Neural cell (in vitro differentiated cells): ENCODE results near the gene BRD3. TPM values are rescaled to one million over a fixed set of nuclear protein-coding genes. Genes with fewer than 3 reads are reported as not detected.

Source experiments
- H2AFZ ChIP-seq: fragments of 200-600, 300-800 bp; sonication (generic), shearing (Covaris generic); 2 replicates; pipeline ENCODE4 v1.6.0; 2014; ENCODE audit warnings: low read depth, mild to moderate bottlenecking, antibody characterized with exemption, low read length, moderate library complexity
- H3F3A ChIP-seq: fragments of 200-600 bp; shearing (Covaris generic); 2 replicates; pipeline ENCODE4 v1.6.1; 2016; ENCODE audit warnings: mild to moderate bottlenecking, moderate library complexity, mixed read lengths, antibody characterized with exemption, low read length; ENCODE audit not compliant: insufficient read depth, poor library complexity, severe bottlenecking
- H3K27ac ChIP-seq: fragments of 200-600, 300-800 bp; sonication (generic), shearing (Covaris generic); 2 replicates; pipeline ENCODE4 v1.5.1; 2014; ENCODE audit warnings: mild to moderate bottlenecking, low read length, moderate library complexity
- H3K27me3 ChIP-seq: fragments of 300-800, 200-600 bp; sonication (generic), shearing (Covaris generic); 2 replicates; pipeline ENCODE4 v1.6.0; 2014; ENCODE audit warnings: mild to moderate bottlenecking, low read depth, low read length, moderate library complexity; ENCODE audit not compliant: insufficient read depth
- H3K36me3 ChIP-seq: fragments of 300-800, 200-600 bp; sonication (generic), shearing (Covaris generic); 2 replicates; pipeline ENCODE4 v1.5.1; 2014; ENCODE audit warnings: mild to moderate bottlenecking, antibody characterized with exemption, low read length, moderate library complexity; ENCODE audit not compliant: insufficient read depth
- H3K4me2 ChIP-seq: fragments of 300-800, 200-600 bp; sonication (generic), shearing (Covaris generic); 2 replicates; pipeline ENCODE4 v1.6.0; 2014; ENCODE audit warnings: mild to moderate bottlenecking, low read length
- H3K4me3 ChIP-seq: fragments of 300-800, 200-600 bp; sonication (generic), shearing (Covaris generic); 2 replicates; pipeline ENCODE4 v1.5.1; 2014; ENCODE audit warnings: mild to moderate bottlenecking, low read length, moderate library complexity
- H3K79me2 ChIP-seq: fragments of 200-600 bp; shearing (Covaris generic); replicated peaks from 2 replicates; pipeline ENCODE4 v1.6.0; 2014; ENCODE audit warnings: mild to moderate bottlenecking, low read length, moderate library complexity; ENCODE audit not compliant: insufficient read depth
- H3K9ac ChIP-seq: fragments of 300-800, 200-600 bp; sonication (generic), shearing (Covaris generic); 2 replicates; pipeline ENCODE4 v1.6.1; 2016; ENCODE audit warnings: mild to moderate bottlenecking, low read length, mixed read lengths
- H3K9me2 ChIP-seq: fragments of 200-600 bp; shearing (Covaris generic); 2 replicates; pipeline ENCODE4 v1.6.1; 2016; ENCODE audit warnings: mild to moderate bottlenecking, low read length, mixed read lengths; ENCODE audit not compliant: insufficient read depth
- H3K9me3 ChIP-seq: fragments of 200-600, 300-800 bp; sonication (generic), shearing (Covaris generic); 2 replicates; pipeline ENCODE4 v1.6.1; 2016; ENCODE audit warnings: mild to moderate bottlenecking, mixed run types, low read length, moderate library complexity, mixed read lengths
- H4K20me1 ChIP-seq: fragments of 200-600 bp; shearing (Covaris generic); 2 replicates; pipeline ENCODE4 v1.6.1; 2016; ENCODE audit warnings: mild to moderate bottlenecking, mixed run types; ENCODE audit not compliant: insufficient read depth
- EP300 ChIP-seq: fragments of 450-650 bp; conservative IDR thresholded peaks from 2 replicates; pipeline ENCODE4 v1.6.1; 2014; ENCODE audit warnings: antibody characterized with exemption, mild to moderate bottlenecking, moderate library complexity; ENCODE audit not compliant: poor library complexity, severe bottlenecking
- EZH2 ChIP-seq: fragments of 200-600, 300-800 bp; shearing (Covaris generic), sonication (generic); IDR thresholded peaks from 2 replicates; pipeline ENCODE4 v1.6.1; 2014; ENCODE audit warnings: antibody characterized with exemption, low read length, borderline replicate concordance, mild to moderate bottlenecking; ENCODE audit not compliant: insufficient read depth, poor library complexity, severe bottlenecking
- MXI1 ChIP-seq: fragments of 450-650 bp; conservative IDR thresholded peaks from 2 replicates; pipeline ENCODE4 v1.6.1; 2014; ENCODE audit warnings: antibody characterized with exemption, mild to moderate bottlenecking; ENCODE audit not compliant: poor library complexity, severe bottlenecking
- POLR2AphosphoS5 ChIP-seq: IDR thresholded peaks from 2 replicates; pipeline ENCODE4 v1.6.1; 2012
- RAD21 ChIP-seq: fragments of 450-650 bp; conservative IDR thresholded peaks from 2 replicates; pipeline ENCODE4 v1.6.1; 2014; ENCODE audit warnings: antibody characterized with exemption, mild to moderate bottlenecking, moderate library complexity
- SMC3 ChIP-seq: fragments of 450-650 bp; conservative IDR thresholded peaks from 2 replicates; pipeline ENCODE4 v1.6.1; 2014; ENCODE audit warnings: antibody characterized with exemption, mild to moderate bottlenecking, moderate library complexity; ENCODE audit not compliant: poor library complexity
- TAF1 ChIP-seq: IDR thresholded peaks from 2 replicates; pipeline ENCODE4 v1.6.1; 2012; ENCODE audit warnings: low read depth
- polyA plus RNA-seq: library from polyadenylated mRNA; depleted of rRNA; stranded (reverse); fragments of >200 nt; gene quantifications from 2 replicates; pipeline ENCODE4 v1.2.3, GENCODE V29; 2014
- TF ChIP-seq, protein P1 (sequence below): IDR thresholded peaks from 2 replicates; pipeline ENCODE4 v1.6.1; 2012; ENCODE audit warnings: borderline replicate concordance
- TF ChIP-seq, protein P2 (sequence below): fragments of 450-650 bp; IDR thresholded peaks from 2 replicates; pipeline ENCODE4 v1.5.1; 2014; ENCODE audit warnings: antibody characterized with exemption, mild to moderate bottlenecking, moderate library complexity; ENCODE audit not compliant: poor library complexity, severe bottlenecking

Gene BRD3
- polyA plus RNA-seq, 1 donor from 2014 or later: 17.6 TPM

DNA sequence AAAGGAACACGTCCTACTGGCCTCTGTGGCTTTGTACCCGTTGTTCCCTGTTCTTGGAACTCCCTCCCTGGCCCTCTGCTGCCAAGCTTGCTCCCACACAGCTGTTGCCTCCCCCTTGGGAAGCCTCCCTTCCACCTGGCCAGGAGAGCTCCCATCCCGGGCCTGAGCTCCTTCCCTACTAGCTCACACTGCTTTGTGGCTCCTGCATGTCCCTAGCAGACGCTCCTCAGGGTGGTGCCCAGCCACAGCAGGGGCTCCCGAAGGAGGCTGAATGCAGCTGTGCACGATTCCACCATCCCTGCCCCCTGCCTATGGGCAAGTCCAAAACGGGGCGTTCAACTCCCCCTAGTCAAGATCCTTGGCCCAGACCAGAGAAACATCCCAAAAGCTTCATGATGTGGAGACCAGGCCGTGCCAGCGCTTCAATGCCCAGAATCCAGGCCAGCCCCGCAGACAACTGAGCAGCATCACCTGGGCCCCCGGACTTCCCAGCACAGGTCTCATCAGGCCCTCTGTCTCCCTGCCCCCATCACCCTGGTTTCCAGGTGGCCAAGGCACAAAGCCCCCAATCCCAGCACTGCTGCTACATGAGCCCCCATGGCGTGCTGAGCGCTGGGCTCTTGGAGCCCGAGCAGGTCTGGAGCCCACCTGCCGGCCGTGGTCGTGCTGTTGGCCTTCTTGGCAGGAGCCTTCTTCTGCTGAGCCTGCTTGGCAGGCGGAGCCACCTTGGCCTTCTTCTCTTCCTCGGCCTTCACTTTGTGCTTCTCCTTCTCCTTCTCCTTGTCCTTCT is 28.2 kb downstream of the BRD3 start:
- H3K9ac ChIP-seq: no peak overlapping the region
- H3K27me3 ChIP-seq: no peaks in the 10 kb centered on the region
- H3K36me3 ChIP-seq: peaks cover 9% of the 10 kb centered on the region
- no peak overlapping the region for H3K4me3 ChIP-seq
- H3K4me2 ChIP-seq: no peak overlapping the region
- H4K20me1 ChIP-seq: no peaks in the 10 kb centered on the region
- H3K9me3 ChIP-seq: no peaks in the 10 kb centered on the region
- no peaks in the 10 kb centered on the region for H3K79me2 ChIP-seq
- H3K27ac ChIP-seq: no peak overlapping the region
- H2AFZ ChIP-seq: no peak overlapping the region
- no peaks in the 10 kb centered on the region for H3F3A ChIP-seq
- H3K9me2 ChIP-seq: no peaks in the 10 kb centered on the region
- TF ChIP-seq, protein P1, sequence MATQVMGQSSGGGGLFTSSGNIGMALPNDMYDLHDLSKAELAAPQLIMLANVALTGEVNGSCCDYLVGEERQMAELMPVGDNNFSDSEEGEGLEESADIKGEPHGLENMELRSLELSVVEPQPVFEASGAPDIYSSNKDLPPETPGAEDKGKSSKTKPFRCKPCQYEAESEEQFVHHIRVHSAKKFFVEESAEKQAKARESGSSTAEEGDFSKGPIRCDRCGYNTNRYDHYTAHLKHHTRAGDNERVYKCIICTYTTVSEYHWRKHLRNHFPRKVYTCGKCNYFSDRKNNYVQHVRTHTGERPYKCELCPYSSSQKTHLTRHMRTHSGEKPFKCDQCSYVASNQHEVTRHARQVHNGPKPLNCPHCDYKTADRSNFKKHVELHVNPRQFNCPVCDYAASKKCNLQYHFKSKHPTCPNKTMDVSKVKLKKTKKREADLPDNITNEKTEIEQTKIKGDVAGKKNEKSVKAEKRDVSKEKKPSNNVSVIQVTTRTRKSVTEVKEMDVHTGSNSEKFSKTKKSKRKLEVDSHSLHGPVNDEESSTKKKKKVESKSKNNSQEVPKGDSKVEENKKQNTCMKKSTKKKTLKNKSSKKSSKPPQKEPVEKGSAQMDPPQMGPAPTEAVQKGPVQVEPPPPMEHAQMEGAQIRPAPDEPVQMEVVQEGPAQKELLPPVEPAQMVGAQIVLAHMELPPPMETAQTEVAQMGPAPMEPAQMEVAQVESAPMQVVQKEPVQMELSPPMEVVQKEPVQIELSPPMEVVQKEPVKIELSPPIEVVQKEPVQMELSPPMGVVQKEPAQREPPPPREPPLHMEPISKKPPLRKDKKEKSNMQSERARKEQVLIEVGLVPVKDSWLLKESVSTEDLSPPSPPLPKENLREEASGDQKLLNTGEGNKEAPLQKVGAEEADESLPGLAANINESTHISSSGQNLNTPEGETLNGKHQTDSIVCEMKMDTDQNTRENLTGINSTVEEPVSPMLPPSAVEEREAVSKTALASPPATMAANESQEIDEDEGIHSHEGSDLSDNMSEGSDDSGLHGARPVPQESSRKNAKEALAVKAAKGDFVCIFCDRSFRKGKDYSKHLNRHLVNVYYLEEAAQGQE: no peak
- no peak for TF ChIP-seq EP300

DNA sequence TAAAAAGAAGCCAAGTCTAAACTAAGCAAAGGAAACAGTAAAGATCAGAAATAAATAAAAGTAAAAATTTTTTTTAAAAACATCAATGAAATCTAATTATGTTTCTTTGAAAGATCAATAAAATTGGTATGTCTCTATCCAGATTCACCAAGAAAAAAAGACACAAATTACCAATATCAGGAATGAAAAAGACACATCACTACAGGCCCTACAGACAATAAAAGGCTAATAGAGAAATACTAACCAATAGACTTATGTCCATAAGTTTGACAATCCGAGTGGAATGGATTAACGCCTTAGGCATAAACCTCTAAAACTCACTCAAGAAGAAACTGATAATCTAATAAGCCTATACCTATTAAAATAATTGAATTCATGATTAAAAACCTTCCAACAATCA is 30.2 kb downstream of the BRD3 start:
- no peaks in the 10 kb centered on the region for H3K27me3 ChIP-seq
- H3K4me2 ChIP-seq: no peak overlapping the region
- H3K9ac ChIP-seq: no peak overlapping the region
- H3K9me3 ChIP-seq: no peaks in the 10 kb centered on the region
- no peaks in the 10 kb centered on the region for H4K20me1 ChIP-seq
- TF ChIP-seq SMC3: no peak
- no peak for TF ChIP-seq RAD21
- H2AFZ ChIP-seq: no peak overlapping the region
- peaks cover 9% of the 10 kb centered on the region for H3K36me3 ChIP-seq
- H3K27ac ChIP-seq: no peak overlapping the region
- H3K4me3 ChIP-seq: no peak overlapping the region
- no peaks in the 10 kb centered on the region for H3F3A ChIP-seq
- no peaks in the 10 kb centered on the region for H3K79me2 ChIP-seq
- H3K9me2 ChIP-seq: no peaks in the 10 kb centered on the region

DNA sequence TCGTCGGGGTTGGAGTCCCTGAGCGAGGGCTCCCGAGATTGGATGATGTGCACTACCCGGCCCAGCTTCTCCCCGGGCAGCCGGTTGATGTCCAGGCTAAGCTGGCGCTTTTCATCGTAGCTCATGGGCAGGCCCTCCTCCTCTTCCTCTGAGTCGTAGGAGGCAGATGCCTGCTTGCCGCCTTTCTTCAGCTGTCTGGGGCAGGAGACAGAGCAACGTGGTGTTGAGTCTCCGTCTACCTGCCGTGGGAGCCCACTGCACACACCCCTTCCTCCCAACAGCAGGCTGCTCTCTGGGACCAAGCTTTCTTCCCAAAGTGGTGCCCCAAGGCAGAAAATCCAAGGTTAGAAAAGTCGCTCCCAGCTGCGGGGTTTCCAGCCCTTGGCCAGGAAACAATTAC is 31.7 kb downstream of the BRD3 start:
- Histone ChIP-seq H4K20me1 (no peaks in the 10 kb centered on the region), H3K9ac (no peak overlapping the region), H3K4me2 (no peak overlapping the region), H3F3A (no peaks in the 10 kb centered on the region), H3K9me2 (no peaks in the 10 kb centered on the region), H3K79me2 (no peaks in the 10 kb centered on the region), H3K36me3 (peaks cover 9% of the 10 kb centered on the region), H2AFZ (no peak overlapping the region), H3K9me3 (no peaks in the 10 kb centered on the region), H3K27me3 (no peaks in the 10 kb centered on the region), H3K27ac (no peak overlapping the region), H3K4me3 (no peak overlapping the region)
- TF ChIP-seq EP300 (no peak), RAD21 (no peak), EZH2 (no peak), SMC3 (no peak), MXI1 (no peak), TAF1 (no peak), POLR2AphosphoS5 (no peak)
- TF ChIP-seq, protein P2, sequence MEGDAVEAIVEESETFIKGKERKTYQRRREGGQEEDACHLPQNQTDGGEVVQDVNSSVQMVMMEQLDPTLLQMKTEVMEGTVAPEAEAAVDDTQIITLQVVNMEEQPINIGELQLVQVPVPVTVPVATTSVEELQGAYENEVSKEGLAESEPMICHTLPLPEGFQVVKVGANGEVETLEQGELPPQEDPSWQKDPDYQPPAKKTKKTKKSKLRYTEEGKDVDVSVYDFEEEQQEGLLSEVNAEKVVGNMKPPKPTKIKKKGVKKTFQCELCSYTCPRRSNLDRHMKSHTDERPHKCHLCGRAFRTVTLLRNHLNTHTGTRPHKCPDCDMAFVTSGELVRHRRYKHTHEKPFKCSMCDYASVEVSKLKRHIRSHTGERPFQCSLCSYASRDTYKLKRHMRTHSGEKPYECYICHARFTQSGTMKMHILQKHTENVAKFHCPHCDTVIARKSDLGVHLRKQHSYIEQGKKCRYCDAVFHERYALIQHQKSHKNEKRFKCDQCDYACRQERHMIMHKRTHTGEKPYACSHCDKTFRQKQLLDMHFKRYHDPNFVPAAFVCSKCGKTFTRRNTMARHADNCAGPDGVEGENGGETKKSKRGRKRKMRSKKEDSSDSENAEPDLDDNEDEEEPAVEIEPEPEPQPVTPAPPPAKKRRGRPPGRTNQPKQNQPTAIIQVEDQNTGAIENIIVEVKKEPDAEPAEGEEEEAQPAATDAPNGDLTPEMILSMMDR: no peak
- TF ChIP-seq, protein P1: no peak
